ENCODE data around the gene ADGRD2.

Gene ADGRD2

DNA sequence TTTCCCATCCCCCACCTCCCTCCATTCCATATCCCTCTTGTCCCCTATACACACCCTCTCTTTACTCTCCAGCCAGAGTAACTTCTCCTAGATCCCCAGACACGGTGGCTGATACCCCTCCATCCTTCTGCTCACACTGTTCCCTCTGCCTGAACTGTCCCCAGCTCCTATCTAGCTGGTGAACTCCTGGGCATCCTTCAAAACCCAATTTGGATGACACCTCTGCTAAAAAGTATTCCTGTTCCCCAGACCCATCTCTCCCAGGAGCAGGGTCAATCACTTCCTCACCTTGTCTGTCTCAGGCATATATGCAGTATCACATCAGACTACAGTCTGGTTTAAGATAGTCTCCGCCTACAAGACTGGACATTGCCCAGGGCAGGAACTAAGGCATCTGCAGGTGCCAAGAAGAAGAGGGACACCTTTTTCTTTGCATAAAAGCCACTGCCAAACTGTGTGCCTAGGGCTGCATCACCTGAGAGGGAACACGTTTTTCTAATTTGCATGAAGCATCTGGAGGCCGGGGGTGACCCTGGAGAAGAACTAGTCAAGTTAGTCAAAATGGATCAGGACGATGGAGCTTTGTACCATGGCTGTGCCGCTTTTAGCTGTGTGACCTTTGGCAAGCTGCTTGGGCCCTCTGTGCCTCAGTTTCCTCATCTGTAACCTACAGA, 29.8 kb downstream of the ADGRD2 start:
- in situ Hi-C loops (cut with HindIII; ENCODE audit: low pct_unique_long_range_greater_than_20kb, low sequenced_read_pairs) = no loop called here
- no peak for TF ChIP-seq JUND (IDR thresholded peaks at IDR 0.05; ENCODE audit: low read depth)
- DNase-seq (ENCODE audit: low read depth in 1 of 2, low spot score in 1 of 2) = no peak

DNA sequence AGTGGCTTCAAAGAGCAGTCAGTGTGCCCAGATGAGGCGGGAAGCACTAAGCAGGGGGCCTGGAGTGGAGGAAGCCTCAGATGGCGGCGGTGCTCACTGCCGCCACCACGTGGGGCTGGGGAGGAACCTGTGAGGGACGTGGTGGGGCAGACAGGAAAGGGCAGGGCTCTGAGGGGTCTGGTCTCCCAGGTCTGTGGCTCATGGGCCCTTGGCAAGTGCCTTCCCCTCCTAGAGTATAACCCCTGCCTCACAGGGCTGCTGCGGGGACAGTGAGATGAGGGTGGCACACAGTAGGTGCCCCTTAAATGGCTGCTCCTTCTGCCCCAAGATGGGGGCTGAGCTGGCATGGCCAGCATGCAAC, 30.4 kb downstream of the ADGRD2 start:
- in situ Hi-C loops (cut with HindIII; ENCODE audit: low pct_unique_long_range_greater_than_20kb, low sequenced_read_pairs) = no loop called here
- DNase-seq (ENCODE audit: low read depth in 1 of 2, low spot score in 1 of 2) = peak; percentile 32 to 63
- TF ChIP-seq JUND (IDR thresholded peaks at IDR 0.05; ENCODE audit: low read depth) = no peak

DNA sequence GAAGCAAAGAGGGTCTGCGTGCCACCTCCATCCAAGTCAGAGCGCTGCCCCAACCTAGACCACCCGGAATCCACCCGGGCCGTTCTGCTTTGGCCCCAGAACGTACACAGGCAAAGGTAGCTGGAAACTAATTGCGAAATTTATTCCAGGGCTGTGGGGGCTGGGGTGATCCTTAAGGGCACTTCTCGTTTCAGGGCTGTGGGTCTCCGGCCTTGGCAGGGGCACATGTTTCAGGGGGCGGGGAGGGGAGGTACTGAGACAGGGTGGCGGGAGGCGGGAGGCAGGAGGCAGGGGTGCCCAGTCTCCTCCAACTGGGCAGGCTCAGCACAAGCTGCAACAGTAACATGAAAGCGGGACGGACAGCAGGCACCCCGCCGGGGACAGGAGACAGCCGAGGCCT, 30.9 kb downstream of the ADGRD2 start:
- in situ Hi-C loops (cut with HindIII; ENCODE audit: low pct_unique_long_range_greater_than_20kb, low sequenced_read_pairs) = no loop called here
- TF ChIP-seq JUND (IDR thresholded peaks at IDR 0.05; ENCODE audit: low read depth) = no peak

DNA sequence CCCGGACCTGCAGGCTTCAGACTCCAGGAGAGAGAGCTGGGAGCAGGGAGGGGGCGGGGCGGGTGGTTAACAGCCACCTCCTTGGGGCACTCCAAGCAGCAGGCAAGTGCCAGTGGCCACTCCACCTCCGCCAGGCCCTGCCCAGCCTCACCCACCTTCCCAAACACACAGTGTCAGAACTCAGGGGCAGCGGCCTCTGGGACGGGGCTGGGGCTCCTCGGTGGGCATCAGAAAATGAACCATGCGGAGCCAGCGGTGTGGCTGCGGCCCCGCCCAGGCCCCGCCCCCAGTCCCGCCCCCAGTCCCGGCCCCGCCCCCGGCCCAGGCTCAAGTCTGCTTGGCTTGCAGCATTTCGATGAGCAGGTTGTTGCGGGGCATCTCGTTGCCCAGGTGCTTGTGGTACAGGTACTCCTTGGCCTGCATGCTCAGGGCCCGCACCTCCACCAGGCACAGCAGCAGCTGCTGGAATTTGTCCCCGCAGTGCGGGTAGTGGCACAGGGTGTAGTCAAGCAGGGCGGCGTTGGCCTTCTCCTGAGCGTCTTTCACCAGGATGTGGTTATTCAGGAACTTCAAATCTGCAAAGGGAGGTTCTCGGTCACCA, 32.3 kb downstream of the ADGRD2 start:
- no peak for TF ChIP-seq JUND (IDR thresholded peaks at IDR 0.05; ENCODE audit: low read depth)
- in situ Hi-C loops (cut with HindIII; ENCODE audit: low pct_unique_long_range_greater_than_20kb, low sequenced_read_pairs) = no loop called here
- peak; percentile 54 to 84 for DNase-seq (ENCODE audit: low read depth in 1 of 2, low spot score in 1 of 2)

More for the DNA sequence above, 30.9 kb downstream of the ADGRD2 start:
- DNase-seq (ENCODE audit: low read depth in 1 of 2, low spot score in 1 of 2) = no peak

DNA sequence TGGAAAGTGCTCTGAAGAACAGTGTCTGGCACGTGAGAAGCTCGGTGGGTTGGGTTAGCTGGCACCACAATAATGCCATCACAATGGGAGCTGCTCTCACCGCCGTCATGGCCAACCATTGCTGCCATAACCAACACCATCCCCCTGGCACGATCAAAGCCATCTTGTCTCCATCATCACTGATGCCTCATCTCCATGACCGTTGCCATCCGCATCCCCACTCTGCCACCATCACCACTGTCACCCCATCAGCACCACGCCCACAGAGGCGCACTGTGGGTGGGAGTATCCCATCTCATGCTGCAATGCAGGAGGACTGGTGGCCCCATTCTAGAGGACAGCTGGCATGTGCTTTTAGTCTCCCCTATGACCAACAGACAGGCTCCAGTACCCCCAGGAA, 33.2 kb downstream of the ADGRD2 start:
- DNase-seq (ENCODE audit: low read depth in 1 of 2, low spot score in 1 of 2) = no peak
- no peak for TF ChIP-seq JUND (IDR thresholded peaks at IDR 0.05; ENCODE audit: low read depth)
- in situ Hi-C loops (cut with HindIII; ENCODE audit: low pct_unique_long_range_greater_than_20kb, low sequenced_read_pairs) = no loop called here

DNA sequence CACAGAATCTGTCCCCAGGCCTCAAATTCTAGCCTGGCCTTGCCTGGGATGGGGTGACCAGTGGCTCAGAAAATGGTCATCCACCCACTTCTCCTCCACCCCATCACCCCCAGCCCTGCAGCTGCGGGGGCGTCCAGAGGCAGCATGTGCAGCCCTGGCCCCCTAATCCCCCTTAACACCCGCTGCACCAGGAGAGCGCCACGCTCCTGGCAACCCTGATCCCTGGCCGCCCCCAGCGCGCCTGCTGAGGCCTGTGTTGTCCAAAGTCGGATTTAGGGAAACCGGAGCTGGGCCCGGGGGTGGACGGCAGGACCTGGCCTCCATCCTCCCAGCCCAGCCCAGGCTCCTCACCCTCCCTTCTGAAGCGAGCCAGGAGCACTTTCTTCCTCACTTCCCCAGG, 35.0 kb downstream of the ADGRD2 start:
- no peak for TF ChIP-seq JUND (IDR thresholded peaks at IDR 0.05; ENCODE audit: low read depth)
- no peak for DNase-seq (ENCODE audit: low read depth in 1 of 2, low spot score in 1 of 2)
- in situ Hi-C loops (cut with HindIII; ENCODE audit: low pct_unique_long_range_greater_than_20kb, low sequenced_read_pairs) = no loop called here

DNA sequence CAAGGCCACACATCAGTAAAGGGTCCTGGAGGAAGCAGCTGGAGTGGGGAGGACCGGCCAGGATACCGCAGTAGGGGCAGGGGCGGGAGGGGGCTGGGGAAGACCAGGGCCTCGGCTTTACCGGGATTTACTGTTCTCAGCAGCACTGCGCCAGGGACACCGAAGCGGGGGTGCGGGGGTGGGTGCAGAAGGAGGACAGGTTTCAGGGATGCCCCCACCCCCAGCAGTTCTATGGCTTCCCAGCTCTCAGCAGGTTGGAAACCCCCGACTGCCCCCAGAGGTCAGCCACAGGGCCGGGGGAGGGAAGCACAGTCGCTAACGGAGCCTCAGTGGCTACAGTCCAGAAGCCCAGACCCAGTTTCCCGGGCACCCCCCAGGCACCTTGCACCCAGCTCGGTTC, 35.7 kb downstream of the ADGRD2 start:
- TF ChIP-seq JUND (IDR thresholded peaks at IDR 0.05; ENCODE audit: low read depth) = no peak
- in situ Hi-C loops (cut with HindIII; ENCODE audit: low pct_unique_long_range_greater_than_20kb, low sequenced_read_pairs) = no loop called here
- DNase-seq (ENCODE audit: low read depth in 1 of 2, low spot score in 1 of 2) = no peak

DNA sequence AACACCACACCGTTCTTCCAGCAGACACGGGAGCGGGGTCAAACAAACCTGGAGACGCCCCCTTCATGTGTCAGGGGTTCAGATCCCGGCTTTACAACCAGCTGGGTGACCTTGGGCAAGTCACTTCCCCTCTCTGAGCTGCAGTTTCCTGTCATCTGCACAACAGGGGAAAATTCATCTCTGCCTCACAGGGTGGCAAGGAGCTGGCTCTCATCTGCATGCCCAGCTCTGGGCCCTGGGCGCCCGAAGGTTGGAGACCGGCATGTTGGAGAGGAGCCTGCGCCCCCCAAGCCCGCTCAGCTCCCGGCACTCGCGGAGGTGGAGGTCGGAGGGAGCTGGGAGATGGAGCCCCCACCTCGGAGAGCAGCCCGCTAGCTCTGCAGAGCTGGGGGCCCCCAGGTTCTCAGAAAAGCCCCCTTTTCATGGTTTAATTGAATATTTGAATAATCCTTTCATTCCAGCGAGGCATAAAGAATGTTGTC, 36.6 kb downstream of the ADGRD2 start:
- in situ Hi-C loops (cut with HindIII; ENCODE audit: low pct_unique_long_range_greater_than_20kb, low sequenced_read_pairs) = no loop called here
- no peak for DNase-seq (ENCODE audit: low read depth in 1 of 2, low spot score in 1 of 2)

DNA sequence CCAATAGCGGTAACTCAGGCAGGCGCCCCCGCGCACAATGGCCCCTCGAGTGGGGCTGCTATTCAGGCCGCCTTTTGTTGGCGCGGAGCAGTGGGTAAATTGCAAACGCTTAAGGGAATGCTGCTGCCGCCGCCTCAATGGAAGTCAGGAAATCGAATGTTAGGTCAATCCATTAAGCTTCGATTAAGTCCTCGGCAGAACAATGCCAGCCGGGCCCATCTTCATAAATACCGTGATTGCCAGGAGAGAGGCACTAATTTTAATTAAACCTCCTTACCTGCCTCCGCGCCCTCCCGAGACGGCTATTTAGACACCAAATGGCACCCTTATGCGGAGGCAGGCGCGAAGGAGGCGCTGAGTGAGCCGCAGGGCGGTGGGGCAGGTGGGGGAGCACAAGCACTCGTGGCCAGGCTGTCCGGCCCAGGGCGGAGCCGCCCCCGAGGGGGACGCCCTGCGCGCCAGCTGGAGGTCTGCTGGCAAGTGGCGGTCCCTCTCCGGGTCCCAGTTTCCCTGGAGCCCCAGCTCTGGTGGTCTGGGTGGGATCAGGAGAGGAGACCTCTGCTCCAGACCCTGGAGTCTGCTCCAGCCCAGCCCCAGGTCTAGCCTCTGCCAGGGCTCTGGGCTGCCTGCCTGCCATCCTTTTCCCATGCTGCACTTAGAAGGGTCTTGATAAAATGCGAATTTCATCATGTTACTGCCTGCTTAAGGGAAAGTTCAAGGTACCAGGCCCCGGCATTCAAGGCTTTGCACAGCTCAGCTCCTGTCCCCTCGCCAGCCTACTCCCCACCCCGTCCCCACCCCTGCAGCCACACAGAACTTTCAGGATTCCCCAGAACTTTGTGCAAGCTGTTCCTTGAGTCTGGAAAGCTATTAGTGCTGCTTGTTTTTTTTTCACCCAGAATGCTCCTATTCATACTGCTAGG, 37.3 kb downstream of the ADGRD2 start:
- in situ Hi-C loops (cut with HindIII; ENCODE audit: low pct_unique_long_range_greater_than_20kb, low sequenced_read_pairs) = no loop called here
- DNase-seq (ENCODE audit: low read depth in 1 of 2, low spot score in 1 of 2) = no peak
- no peak for TF ChIP-seq JUND (IDR thresholded peaks at IDR 0.05; ENCODE audit: low read depth)

More for the DNA sequence above, 36.6 kb downstream of the ADGRD2 start:
- no peak for TF ChIP-seq JUND (IDR thresholded peaks at IDR 0.05; ENCODE audit: low read depth)

DNA sequence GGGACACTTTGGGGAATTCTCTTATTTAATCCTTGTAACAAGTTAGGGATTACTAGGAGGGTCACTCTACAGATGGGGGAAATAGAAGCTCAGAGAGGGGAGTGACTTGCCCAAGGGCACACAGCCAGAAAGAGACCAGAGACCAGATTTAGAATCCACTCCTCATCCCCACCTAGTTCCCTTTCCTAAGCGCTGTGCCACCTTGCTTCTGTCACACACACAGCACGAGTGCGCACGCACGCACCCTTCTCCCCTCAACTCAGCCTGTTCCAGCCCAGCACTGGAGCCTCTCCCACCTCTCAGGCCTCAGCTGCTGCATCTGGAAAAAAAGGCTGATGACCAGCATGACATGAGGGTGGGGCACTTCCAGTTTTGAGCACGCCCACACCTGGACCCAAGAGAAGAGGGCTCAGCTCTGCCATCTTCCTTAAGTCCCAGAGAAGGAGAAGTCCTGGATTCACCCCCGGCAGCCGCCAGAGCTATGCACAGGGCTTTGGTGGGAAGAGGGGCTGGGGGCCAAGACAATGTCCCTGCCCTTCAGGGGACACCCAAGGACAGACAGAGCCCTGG, 38.5 kb downstream of the ADGRD2 start:
- no peak for DNase-seq (ENCODE audit: low read depth in 1 of 2, low spot score in 1 of 2)
- in situ Hi-C loops (cut with HindIII; ENCODE audit: low pct_unique_long_range_greater_than_20kb, low sequenced_read_pairs) = no loop called here
- no peak for TF ChIP-seq JUND (IDR thresholded peaks at IDR 0.05; ENCODE audit: low read depth)

DNA sequence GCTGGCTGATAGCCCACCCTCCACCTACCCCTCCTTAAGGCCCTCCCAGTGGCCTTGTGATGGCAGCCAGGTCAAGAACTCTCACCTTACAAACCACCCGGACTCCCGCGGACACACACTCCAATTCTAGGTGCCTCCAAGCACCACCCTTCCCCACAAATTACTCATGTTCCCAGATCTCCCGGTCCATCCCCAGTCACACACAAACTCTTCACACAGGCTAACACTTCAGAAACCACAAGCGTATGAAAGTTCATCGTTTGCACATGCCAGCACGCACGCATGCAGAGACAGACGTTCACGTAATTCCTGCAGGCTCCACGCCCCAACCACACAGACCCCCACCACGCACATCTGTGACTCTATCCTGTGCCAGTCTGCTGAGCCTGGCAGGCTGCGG, 39.0 kb downstream of the ADGRD2 start:
- DNase-seq (ENCODE audit: low read depth in 1 of 2, low spot score in 1 of 2) = no peak
- no peak for TF ChIP-seq JUND (IDR thresholded peaks at IDR 0.05; ENCODE audit: low read depth)
- in situ Hi-C loops (cut with HindIII; ENCODE audit: low pct_unique_long_range_greater_than_20kb, low sequenced_read_pairs) = no loop called here

DNA sequence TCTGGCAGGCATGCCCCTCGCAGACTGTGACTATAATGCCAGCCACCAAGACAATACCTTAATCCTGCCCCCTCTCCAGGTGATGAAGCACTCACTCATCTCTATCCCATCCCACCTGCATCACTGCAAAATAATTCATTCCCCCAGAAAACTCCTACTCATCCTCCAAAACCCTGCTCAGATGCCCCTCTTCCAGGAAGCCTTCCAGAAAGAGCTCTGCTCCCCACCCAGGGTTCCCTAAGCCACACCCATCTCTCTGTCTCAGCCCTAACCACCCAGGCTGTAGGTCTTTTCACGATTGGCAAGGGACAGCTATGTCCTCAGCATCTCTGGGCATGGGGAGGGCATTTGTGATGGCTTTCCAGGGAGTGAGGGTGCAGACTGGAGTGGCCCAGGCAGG, 39.8 kb downstream of the ADGRD2 start:
- in situ Hi-C loops (cut with HindIII; ENCODE audit: low pct_unique_long_range_greater_than_20kb, low sequenced_read_pairs) = no loop called here
- no peak for TF ChIP-seq JUND (IDR thresholded peaks at IDR 0.05; ENCODE audit: low read depth)
- DNase-seq (ENCODE audit: low read depth in 1 of 2, low spot score in 1 of 2) = no peak

All from T47D (cell line).